Measurements from ENCODE around the gene NMU.
A peak's percentile ranks its signal among the peaks of the same experiment; 100 is the strongest.

Gene NMU

DNA sequence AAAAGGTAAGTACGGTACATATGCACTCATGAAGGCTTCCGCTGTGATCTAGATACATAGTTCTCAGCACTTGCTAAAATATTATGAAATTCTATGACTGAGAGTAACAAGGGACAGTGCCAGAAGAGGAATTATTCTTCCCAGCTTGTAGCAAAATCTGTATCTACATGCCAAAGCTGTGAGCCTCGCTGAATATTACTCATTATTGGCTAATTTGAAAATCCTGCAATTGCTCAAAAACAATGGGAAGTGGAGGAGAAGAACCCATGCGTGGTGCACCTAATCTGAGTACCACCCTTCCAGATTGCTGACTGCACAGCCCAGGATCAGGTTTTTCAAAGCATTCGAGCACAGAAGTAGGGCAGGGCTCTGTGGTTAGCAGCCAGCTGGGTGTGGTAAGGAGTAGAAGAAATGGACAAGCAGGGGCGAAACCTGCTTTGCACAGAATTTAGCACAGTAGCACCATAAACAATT lies 26.7 kb downstream of the NMU start:
- no peak for DNase-seq
- Mint-ChIP-seq H3K36me3 (ENCODE audit: low read depth) (peaks cover 7% of the 10 kb centered on the region), H3K9me3 (no peaks in the 10 kb centered on the region), H3K27me3 (ENCODE audit: low read depth, poor library complexity) (peaks cover 2% of the 10 kb centered on the region), H3K4me1 (no peaks in the 10 kb centered on the region), H3K4me3 (no peak overlapping the region), H3K27ac (peak overlapping the region; percentile 93)
- TF ChIP-seq, protein P1, sequence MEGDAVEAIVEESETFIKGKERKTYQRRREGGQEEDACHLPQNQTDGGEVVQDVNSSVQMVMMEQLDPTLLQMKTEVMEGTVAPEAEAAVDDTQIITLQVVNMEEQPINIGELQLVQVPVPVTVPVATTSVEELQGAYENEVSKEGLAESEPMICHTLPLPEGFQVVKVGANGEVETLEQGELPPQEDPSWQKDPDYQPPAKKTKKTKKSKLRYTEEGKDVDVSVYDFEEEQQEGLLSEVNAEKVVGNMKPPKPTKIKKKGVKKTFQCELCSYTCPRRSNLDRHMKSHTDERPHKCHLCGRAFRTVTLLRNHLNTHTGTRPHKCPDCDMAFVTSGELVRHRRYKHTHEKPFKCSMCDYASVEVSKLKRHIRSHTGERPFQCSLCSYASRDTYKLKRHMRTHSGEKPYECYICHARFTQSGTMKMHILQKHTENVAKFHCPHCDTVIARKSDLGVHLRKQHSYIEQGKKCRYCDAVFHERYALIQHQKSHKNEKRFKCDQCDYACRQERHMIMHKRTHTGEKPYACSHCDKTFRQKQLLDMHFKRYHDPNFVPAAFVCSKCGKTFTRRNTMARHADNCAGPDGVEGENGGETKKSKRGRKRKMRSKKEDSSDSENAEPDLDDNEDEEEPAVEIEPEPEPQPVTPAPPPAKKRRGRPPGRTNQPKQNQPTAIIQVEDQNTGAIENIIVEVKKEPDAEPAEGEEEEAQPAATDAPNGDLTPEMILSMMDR (IDR thresholded peaks at IDR 0.05) = no peak

DNA sequence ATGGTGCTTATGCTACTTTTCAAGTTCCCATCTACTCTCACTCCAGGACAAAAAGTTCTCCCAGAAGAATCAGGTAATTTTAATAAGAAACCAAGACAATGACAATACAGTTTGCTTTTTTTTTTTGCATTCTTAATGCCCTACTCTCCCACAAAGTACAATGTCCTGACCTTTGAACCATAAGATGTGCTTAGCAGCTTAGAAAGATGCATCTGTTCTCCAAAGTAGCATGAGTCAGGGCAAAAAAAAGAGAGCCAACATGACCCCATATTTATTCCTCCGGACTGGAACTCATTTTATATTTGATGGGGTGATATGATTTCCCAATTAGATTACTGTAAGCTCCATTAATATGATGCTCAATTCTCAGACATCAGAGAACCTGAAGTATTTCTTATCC lies 27.5 kb downstream of the NMU start:
- Mint-ChIP-seq H3K9me3 (no peaks in the 10 kb centered on the region), H3K27me3 (ENCODE audit: low read depth, poor library complexity) (peaks cover 2% of the 10 kb centered on the region), H3K27ac (no peak overlapping the region), H3K36me3 (ENCODE audit: low read depth) (peaks cover 7% of the 10 kb centered on the region), H3K4me3 (no peak overlapping the region), H3K4me1 (no peaks in the 10 kb centered on the region)
- no peak for DNase-seq
- TF ChIP-seq, protein P1 (IDR thresholded peaks at IDR 0.05) = no peak

DNA sequence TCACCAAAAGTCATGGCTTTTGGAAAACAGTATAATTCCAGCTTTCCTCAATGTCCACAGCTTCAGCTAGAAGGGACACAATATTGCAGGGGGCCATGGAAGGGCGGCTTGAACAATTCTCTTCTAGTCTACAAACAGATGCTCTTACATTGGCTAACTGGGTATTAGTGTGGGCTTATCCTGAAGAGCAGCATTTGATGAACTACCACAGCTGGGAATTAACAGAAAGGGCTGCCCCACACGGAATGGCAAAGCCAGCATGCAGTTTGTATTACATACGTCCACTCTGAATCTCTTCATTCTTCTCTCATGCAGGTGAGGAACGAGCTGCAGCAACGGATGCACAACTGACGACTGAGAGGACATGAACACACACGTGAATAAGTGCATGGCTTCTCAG lies 31.1 kb downstream of the NMU start:
- Mint-ChIP-seq H3K4me3 (no peak overlapping the region), H3K9me3 (no peaks in the 10 kb centered on the region), H3K4me1 (no peaks in the 10 kb centered on the region), H3K36me3 (ENCODE audit: low read depth) (peaks cover 7% of the 10 kb centered on the region), H3K27me3 (ENCODE audit: low read depth, poor library complexity) (peaks cover 6% of the 10 kb centered on the region), H3K27ac (peak overlapping the region; percentile 31)
- DNase-seq = no peak
- TF ChIP-seq, protein P1 (IDR thresholded peaks at IDR 0.05) = no peak

DNA sequence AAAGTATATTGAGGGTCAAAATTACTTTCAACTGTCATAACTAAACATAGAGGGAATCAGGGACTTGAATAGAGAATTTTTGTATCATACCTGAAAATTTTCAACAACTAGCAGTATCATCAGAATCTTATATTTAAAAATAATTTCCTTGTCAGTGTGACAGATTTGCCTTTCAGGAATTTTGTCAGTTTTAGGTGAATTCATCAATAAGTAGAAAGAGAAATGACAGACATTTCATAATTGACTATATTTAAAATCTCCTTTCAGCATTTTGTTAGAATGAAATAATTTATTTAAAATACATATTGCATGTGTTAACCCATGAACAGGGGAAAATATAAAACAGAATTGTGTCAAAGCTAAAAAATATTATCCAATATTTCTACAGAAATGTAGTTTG lies 35.5 kb downstream of the NMU start:
- peaks cover 24% of the 10 kb centered on the region for H3K36me3 Mint-ChIP-seq (ENCODE audit: low read depth)
- peaks cover 6% of the 10 kb centered on the region for H3K9me3 Mint-ChIP-seq
- H3K27ac Mint-ChIP-seq = no peak overlapping the region
- no peak overlapping the region for H3K4me3 Mint-ChIP-seq
- H3K27me3 Mint-ChIP-seq (ENCODE audit: low read depth, poor library complexity) = peaks cover 3% of the 10 kb centered on the region
- H3K4me1 Mint-ChIP-seq = no peaks in the 10 kb centered on the region
- TF ChIP-seq, protein P1 (IDR thresholded peaks at IDR 0.05) = no peak
- no peak for DNase-seq

DNA sequence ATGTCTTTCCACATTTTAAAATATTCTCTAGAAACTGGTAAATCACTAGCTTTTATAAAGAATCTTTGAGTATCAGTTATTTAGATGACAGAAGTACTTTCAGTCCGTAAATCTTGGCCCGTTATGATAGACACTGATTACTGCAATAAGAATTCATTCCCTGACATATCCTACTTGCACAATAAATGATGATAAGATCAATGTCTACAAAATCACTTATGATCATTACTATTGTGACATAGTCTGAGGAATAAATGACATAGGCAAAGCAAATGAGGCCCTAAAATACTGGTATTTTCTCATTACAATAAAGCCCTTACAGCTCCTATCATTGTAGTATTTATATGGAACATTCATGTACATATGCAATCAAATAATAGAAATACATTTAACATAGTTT lies 37.5 kb downstream of the NMU start:
- Mint-ChIP-seq H3K27ac (no peak overlapping the region), H3K36me3 (ENCODE audit: low read depth) (peaks cover 24% of the 10 kb centered on the region), H3K4me1 (no peaks in the 10 kb centered on the region), H3K9me3 (peaks cover 6% of the 10 kb centered on the region), H3K4me3 (no peak overlapping the region), H3K27me3 (ENCODE audit: low read depth, poor library complexity) (peaks cover 3% of the 10 kb centered on the region)
- DNase-seq = no peak
- TF ChIP-seq, protein P1 (IDR thresholded peaks at IDR 0.05) = no peak

DNA sequence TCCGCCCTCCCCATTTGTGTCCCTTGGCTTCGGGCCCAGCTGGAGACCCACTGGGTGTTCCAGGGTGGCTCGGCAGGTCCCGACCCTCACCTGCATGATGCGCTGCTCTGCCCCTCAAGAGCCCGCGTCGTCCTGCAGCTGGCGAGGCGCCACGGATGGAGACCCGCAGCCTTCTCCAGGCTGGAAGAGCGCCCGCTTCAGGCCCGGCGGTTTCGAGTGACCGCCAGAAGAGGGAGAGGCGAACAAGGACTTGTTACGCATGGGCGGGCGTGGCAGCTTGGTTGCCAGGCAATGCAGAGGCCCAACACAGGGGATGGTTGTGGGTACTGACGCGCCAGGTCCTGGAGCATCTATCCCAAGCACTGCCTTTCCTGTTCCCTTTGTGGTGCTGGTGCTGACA lies 44.1 kb downstream of the NMU start, which contains the start of gene PDCL2:
PDCL2 (minus strand) TSS at position 232 of the 400 bp plus-strand sequence; CDS start at position 96, 136 bp downstream.
- H3K27ac Mint-ChIP-seq = no peak within 1 kb of the TSS
- peaks cover 18% of the 10 kb centered on the region for H3K36me3 Mint-ChIP-seq (ENCODE audit: low read depth)
- H3K4me1 Mint-ChIP-seq = no peaks in the 10 kb centered on the region
- DNase-seq = peak; percentile 9
- H3K4me3 Mint-ChIP-seq = no peak within 1 kb of the TSS
- TF ChIP-seq, protein P1 (IDR thresholded peaks at IDR 0.05) = no peak
- peaks cover 20% of the 10 kb centered on the region for H3K9me3 Mint-ChIP-seq
- peaks cover 4% of the 10 kb centered on the region for H3K27me3 Mint-ChIP-seq (ENCODE audit: low read depth, poor library complexity)
